ENCODE results near the gene ZDHHC22.
A peak's percentile ranks its signal among the peaks of the same experiment; 100 is the strongest.

Gene ZDHHC22

GRCh38 chr14:77086951-77087350 lies 54.6 kb downstream of the ZDHHC22 start:
- TF ChIP-seq TCF4 (CRISPR knock-in tag; IDR thresholded peaks at IDR 0.05; ENCODE audit: borderline replicate concordance), result no peak
- no peak for TF ChIP-seq ZNF70 (CRISPR knock-in tag; IDR thresholded peaks at IDR 0.05)
- TF ChIP-seq ISL1 (CRISPR knock-in tag; IDR thresholded peaks at IDR 0.05), result no peak
- no peak for TF ChIP-seq GLIS3 (CRISPR knock-in tag; IDR thresholded peaks at IDR 0.05)
- ATAC-seq, result no peak

- peak; percentile 91 for ATAC-seq
Measured at GRCh38 chr14:77086017-77086727, 55.4 kb downstream of the ZDHHC22 start.

GRCh38 chr14:77085538-77085937 lies 56.1 kb downstream of the ZDHHC22 start:
- ATAC-seq, result peak; percentile 38; the same call in 1 of the 3 replicates
- TF ChIP-seq ZNF70 (CRISPR knock-in tag; IDR thresholded peaks at IDR 0.05), result no peak
- TF ChIP-seq OSR1 (CRISPR knock-in tag; IDR thresholded peaks at IDR 0.05), result no peak
- TF ChIP-seq ZFP3 (CRISPR knock-in tag; IDR thresholded peaks at IDR 0.05), result no peak
- no peak for TF ChIP-seq ISL1 (CRISPR knock-in tag; IDR thresholded peaks at IDR 0.05)
- no peak for TF ChIP-seq CSRNP3 (CRISPR knock-in tag; IDR thresholded peaks at IDR 0.05)
- no peak for TF ChIP-seq PATZ1 (CRISPR knock-in tag; IDR thresholded peaks at IDR 0.05; ENCODE audit: borderline replicate concordance)
- no peak for TF ChIP-seq ARNTL (CRISPR knock-in tag; IDR thresholded peaks at IDR 0.05; ENCODE audit: borderline replicate concordance, low read depth)
- no peak for TF ChIP-seq GLIS3 (CRISPR knock-in tag; IDR thresholded peaks at IDR 0.05)
- no peak for TF ChIP-seq TCF4 (CRISPR knock-in tag; IDR thresholded peaks at IDR 0.05; ENCODE audit: borderline replicate concordance)
- TF ChIP-seq ZNF565 (CRISPR knock-in tag; conservative IDR thresholded peaks at IDR 0.05; ENCODE audit: low read depth), result no peak
- TF ChIP-seq POU6F1 (CRISPR knock-in tag; IDR thresholded peaks at IDR 0.05; ENCODE audit: borderline replicate concordance, low read depth), result no peak

More at GRCh38 chr14:77086017-77086727, 55.4 kb downstream of the ZDHHC22 start:
- TF ChIP-seq BACH2 (CRISPR knock-in tag; IDR thresholded peaks at IDR 0.05; ENCODE audit: borderline replicate concordance) (no peak), ARNTL (CRISPR knock-in tag; IDR thresholded peaks at IDR 0.05; ENCODE audit: borderline replicate concordance, low read depth) (no peak), SNAI2 (CRISPR knock-in tag; IDR thresholded peaks at IDR 0.05) (no peak), POU6F1 (CRISPR knock-in tag; IDR thresholded peaks at IDR 0.05; ENCODE audit: borderline replicate concordance, low read depth) (no peak), ESRRG (CRISPR knock-in tag; IDR thresholded peaks at IDR 0.05) (no peak)

GRCh38 chr14:77084985-77085384 lies 56.6 kb downstream of the ZDHHC22 start:
- TF ChIP-seq BACH2 (CRISPR knock-in tag; IDR thresholded peaks at IDR 0.05; ENCODE audit: borderline replicate concordance) (no peak), ZNF70 (CRISPR knock-in tag; IDR thresholded peaks at IDR 0.05) (no peak), ZNF8 (CRISPR knock-in tag; IDR thresholded peaks at IDR 0.05) (no peak)
- no peak for ATAC-seq

GRCh38 chr14:77083082-77083481 lies 58.5 kb downstream of the ZDHHC22 start:
- ATAC-seq, result no peak
- TF ChIP-seq RARB (CRISPR knock-in tag; IDR thresholded peaks at IDR 0.05) (no peak), TSHZ2 (CRISPR knock-in tag; IDR thresholded peaks at IDR 0.05) (no peak), BACH2 (CRISPR knock-in tag; IDR thresholded peaks at IDR 0.05; ENCODE audit: borderline replicate concordance) (no peak), PPARA (CRISPR knock-in tag; IDR thresholded peaks at IDR 0.05; ENCODE audit: borderline replicate concordance) (no peak), SNAI2 (CRISPR knock-in tag; IDR thresholded peaks at IDR 0.05) (no peak), ZNF8 (CRISPR knock-in tag; IDR thresholded peaks at IDR 0.05) (no peak), POU6F1 (CRISPR knock-in tag; IDR thresholded peaks at IDR 0.05; ENCODE audit: borderline replicate concordance, low read depth) (no peak), TCF4 (CRISPR knock-in tag; IDR thresholded peaks at IDR 0.05; ENCODE audit: borderline replicate concordance) (no peak), TOX (CRISPR knock-in tag; IDR thresholded peaks at IDR 0.05; ENCODE audit: borderline replicate concordance) (no peak), ISL1 (CRISPR knock-in tag; IDR thresholded peaks at IDR 0.05) (no peak), ZC3H10 (CRISPR knock-in tag; IDR thresholded peaks at IDR 0.05) (no peak)
